ENCODE measurements around the gene ANXA4. TPM values are rescaled to one million over a fixed set of nuclear protein-coding genes. Genes with fewer than 3 reads are reported as not detected.
"Not testable (repeated sequence)": the region's sequence is repeated elsewhere in the genome, so short reads cannot be mapped to it uniquely, and the experiment has no call there.

ANXA4 gene
- total RNA-seq, 1 donor from 2014 or later, result 36.2 TPM

DNA sequence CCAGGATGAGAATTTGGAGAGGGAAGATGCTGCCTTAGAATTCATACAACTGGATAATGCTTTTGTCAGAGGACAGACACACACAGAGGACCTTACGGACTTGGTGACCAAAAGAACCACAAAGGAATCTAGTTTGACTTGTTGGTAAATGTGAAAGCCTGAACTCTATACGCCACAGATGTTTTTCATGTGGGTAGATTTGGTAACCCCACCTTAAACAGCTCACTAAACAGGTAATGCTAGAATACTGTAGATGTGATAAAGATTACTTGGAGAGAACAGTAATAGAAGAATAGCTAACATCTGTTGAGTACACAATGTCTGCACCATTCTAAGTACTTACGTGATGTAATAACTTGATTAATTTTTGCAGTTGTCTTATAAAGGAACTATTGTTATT lies 24.1 kb downstream of the ANXA4 start:
- Mint-ChIP-seq H3K27ac (peak overlapping the region; percentile 19), H3K27me3 (ENCODE audit: insufficient read depth) (no peaks in the 10 kb centered on the region), H3K9me3 (no peaks in the 10 kb centered on the region), H3K4me1 (ENCODE audit: low read depth) (peaks cover 62% of the 10 kb centered on the region), H3K4me3 (no peak overlapping the region), H3K36me3 (ENCODE audit: low read depth) (peaks cover 31% of the 10 kb centered on the region)
- DNase-seq (ENCODE audit: low spot score), result no peak
- intact Hi-C loops (cut with micrococcal nuclease), result no loop called here

DNA sequence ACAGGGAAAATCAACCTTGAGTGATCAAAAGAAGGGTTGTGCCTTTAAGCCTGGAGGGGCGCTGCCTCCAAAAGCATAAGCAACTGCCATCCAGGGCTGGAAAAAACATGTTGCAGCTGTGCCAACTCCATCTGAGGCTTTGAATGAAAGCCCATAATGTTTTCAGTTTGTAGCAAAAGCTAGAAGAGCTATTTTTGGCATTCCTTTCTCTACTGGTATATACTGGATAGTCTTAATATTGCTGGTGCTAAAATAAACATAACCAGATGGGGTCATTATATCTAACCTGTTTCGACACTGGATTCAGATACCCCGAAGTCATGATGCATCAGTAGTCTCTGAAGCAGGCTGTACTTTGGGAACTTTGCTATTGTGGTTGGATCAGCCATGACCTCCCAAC lies 25.1 kb downstream of the ANXA4 start:
- H3K4me3 Mint-ChIP-seq, result no peak overlapping the region
- peaks cover 33% of the 10 kb centered on the region for H3K36me3 Mint-ChIP-seq (ENCODE audit: low read depth)
- no peaks in the 10 kb centered on the region for H3K27me3 Mint-ChIP-seq (ENCODE audit: insufficient read depth)
- no peaks in the 10 kb centered on the region for H3K9me3 Mint-ChIP-seq
- no peak for DNase-seq (ENCODE audit: low spot score)
- H3K4me1 Mint-ChIP-seq (ENCODE audit: low read depth), result peaks cover 72% of the 10 kb centered on the region
- intact Hi-C loops (cut with micrococcal nuclease), result no loop called here
- H3K27ac Mint-ChIP-seq, result no peak overlapping the region

DNA sequence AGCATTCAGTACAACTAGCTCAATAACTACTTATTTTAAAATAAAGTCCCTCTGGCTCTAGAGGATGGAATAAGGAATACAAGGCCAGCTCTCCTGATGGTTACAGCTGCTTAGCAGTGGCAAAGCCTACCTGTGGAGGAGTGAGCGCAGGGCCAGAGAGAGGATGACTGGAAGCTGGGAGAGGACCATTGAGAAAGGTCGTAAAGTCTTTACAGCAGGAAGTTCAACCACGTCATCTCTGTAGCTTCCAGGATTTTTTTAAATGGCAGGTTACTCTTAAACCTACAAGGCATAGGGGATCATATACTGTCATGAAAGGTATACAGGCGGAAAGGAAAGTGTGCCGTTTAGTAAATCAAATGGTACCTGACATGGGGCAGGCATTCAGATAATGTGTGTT lies 26.3 kb downstream of the ANXA4 start:
- no peak for DNase-seq (ENCODE audit: low spot score)
- intact Hi-C loops (cut with micrococcal nuclease), result no loop called here
- Mint-ChIP-seq H3K4me3 (no peak overlapping the region), H3K4me1 (ENCODE audit: low read depth) (peaks cover 80% of the 10 kb centered on the region), H3K9me3 (no peaks in the 10 kb centered on the region), H3K36me3 (ENCODE audit: low read depth) (peaks cover 33% of the 10 kb centered on the region), H3K27ac (no peak overlapping the region), H3K27me3 (ENCODE audit: insufficient read depth) (no peaks in the 10 kb centered on the region)

DNA sequence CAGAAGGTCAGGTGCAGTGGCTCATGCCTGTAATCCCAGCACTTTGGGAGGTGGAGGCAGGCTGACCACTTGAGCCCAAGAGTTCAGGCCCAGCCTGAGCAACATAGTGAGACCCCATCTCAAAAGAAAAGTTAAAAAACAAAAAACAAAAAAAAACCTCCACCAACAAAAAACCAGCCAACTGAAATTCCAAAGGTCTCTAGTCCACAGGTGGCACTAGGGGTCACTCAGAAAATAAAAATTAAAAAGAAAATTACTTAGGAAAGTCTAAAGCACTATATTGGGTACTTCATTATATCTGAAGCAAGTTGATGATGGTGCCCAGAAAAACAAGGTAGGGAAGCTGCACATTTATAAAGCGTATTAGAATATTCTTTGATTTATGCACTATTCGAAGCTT lies 26.9 kb downstream of the ANXA4 start:
- H3K27ac Mint-ChIP-seq, result no peak overlapping the region
- DNase-seq (ENCODE audit: low spot score), result no peak
- intact Hi-C loops (cut with micrococcal nuclease), result no loop called here
- H3K4me1 Mint-ChIP-seq (ENCODE audit: low read depth), result peaks cover 81% of the 10 kb centered on the region
- H3K27me3 Mint-ChIP-seq (ENCODE audit: insufficient read depth), result no peaks in the 10 kb centered on the region
- H3K36me3 Mint-ChIP-seq (ENCODE audit: low read depth), result peaks cover 32% of the 10 kb centered on the region
- no peaks in the 10 kb centered on the region for H3K9me3 Mint-ChIP-seq
- H3K4me3 Mint-ChIP-seq, result no peak overlapping the region

DNA sequence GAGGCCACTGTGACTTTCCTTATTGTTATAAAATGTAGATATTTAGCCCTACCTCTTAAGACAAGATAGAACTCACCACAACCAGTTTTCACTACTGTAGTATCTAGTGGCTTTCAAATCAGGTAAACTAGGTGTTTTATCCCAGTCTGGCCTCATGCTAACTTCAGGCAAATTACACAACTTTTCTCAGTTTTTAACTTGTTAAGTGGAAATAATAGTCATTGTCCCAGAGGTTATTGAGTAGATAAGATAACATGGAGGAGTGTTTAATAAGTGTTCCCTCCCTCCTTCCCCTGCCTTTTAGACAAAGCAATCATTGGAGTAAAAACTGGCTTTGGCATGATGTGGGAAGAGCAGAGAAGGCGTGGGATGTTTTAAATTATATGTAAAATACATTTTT lies 27.3 kb downstream of the ANXA4 start:
- intact Hi-C loops (cut with micrococcal nuclease), result no loop called here
- Mint-ChIP-seq H3K4me3 (peak overlapping the region; percentile 70), H3K4me1 (ENCODE audit: low read depth) (peaks cover 80% of the 10 kb centered on the region), H3K36me3 (ENCODE audit: low read depth) (peaks cover 28% of the 10 kb centered on the region), H3K27me3 (ENCODE audit: insufficient read depth) (no peaks in the 10 kb centered on the region), H3K27ac (peak overlapping the region; percentile 88), H3K9me3 (no peaks in the 10 kb centered on the region)
- DNase-seq (ENCODE audit: low spot score), result no peak

DNA sequence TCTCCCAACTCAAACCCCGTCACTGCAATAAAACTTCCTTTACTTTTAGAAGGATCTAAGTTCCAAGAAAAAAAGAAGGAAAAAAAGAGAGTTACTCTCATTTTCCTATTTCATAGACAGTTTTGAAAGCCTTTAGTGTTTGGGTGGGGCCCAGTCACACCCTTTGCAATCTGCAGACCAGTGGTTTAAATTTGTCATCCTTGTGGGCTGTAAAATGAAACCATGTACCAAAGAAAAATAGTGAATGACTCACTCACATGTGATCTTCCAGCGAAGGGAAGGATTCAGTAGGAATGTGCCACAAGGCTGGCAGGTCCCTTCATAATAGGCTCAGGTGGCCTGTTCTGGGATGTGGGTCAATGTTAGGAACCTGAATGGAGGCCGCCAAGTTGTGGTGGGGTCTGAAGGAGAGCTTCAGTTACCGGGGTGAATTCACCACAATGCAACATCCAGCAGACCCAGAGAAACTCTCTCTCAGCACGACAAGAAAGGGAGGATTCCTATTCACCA lies 28.3 kb downstream of the ANXA4 start:
- DNase-seq (ENCODE audit: low spot score), result peak; percentile 26
- Mint-ChIP-seq H3K27me3 (ENCODE audit: insufficient read depth) (no peaks in the 10 kb centered on the region), H3K4me3 (peak overlapping the region; percentile 51), H3K9me3 (no peaks in the 10 kb centered on the region), H3K4me1 (ENCODE audit: low read depth) (peaks cover 80% of the 10 kb centered on the region), H3K27ac (peak overlapping the region; percentile 81), H3K36me3 (ENCODE audit: low read depth) (peaks cover 26% of the 10 kb centered on the region)
- intact Hi-C loops (cut with micrococcal nuclease), result loop anchor here (1.0 to 10.0 kb wide), 5 partner anchors 14 to 1025 kb away; partner anchors contain the start of gene ANXA4

DNA sequence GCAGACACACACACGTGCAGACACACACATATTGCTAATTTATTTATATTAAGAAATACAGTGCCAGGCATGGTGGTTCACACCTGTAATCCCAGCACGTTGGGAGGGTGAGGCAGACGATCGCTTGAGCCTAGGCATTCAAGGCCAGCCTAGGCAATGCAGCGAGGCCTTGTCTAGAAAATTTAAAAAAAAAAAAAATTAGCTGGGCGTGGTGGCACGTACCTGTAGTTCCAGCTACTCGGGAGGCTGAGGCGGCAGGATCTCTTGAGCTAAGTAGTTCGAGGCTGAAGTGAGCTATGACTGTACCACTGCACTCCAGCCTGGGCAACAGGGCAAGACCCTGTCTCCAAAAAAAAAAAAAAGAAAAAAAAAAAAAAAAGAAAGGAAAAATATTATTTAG lies 28.8 kb downstream of the ANXA4 start:
- Mint-ChIP-seq H3K4me1 (ENCODE audit: low read depth) (peaks cover 80% of the 10 kb centered on the region), H3K27me3 (ENCODE audit: insufficient read depth) (no peaks in the 10 kb centered on the region), H3K36me3 (ENCODE audit: low read depth) (peaks cover 24% of the 10 kb centered on the region), H3K4me3 (no peak overlapping the region), H3K27ac (peak overlapping the region; percentile 81), H3K9me3 (no peaks in the 10 kb centered on the region)
- intact Hi-C loops (cut with micrococcal nuclease), result loop anchor here (1.0 to 10.0 kb wide), 5 partner anchors 14 to 1026 kb away; partner anchors contain the start of gene ANXA4
- DNase-seq (ENCODE audit: low spot score), result no peak

DNA sequence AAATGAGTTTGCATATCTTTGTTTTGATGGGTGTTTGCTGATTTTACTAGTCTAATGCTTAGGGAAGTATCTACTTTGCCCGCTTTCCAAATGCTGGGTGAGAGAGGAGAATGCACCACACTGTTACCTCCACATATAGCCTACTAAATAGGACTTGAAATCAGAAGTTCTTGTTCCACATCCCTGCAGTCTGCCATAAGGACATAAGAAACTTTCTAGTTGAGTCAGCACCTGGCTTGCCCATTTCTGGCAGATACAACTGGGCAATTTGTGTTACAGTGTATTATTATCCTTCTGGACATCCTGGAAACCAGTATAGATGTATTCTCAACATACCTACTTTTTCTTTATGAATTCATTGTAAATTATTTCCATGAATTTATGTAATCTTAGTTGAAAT lies 29.5 kb downstream of the ANXA4 start:
- Mint-ChIP-seq H3K27ac (no peak overlapping the region), H3K4me1 (ENCODE audit: low read depth) (peaks cover 73% of the 10 kb centered on the region), H3K4me3 (no peak overlapping the region), H3K36me3 (ENCODE audit: low read depth) (peaks cover 23% of the 10 kb centered on the region), H3K27me3 (ENCODE audit: insufficient read depth) (no peaks in the 10 kb centered on the region), H3K9me3 (no peaks in the 10 kb centered on the region)
- DNase-seq (ENCODE audit: low spot score), result no peak
- intact Hi-C loops (cut with micrococcal nuclease), result loop anchor here (5.0 to 10.0 kb wide), 3 partner anchors 124 to 1027 kb away; no protein-coding TSS in a partner anchor

DNA sequence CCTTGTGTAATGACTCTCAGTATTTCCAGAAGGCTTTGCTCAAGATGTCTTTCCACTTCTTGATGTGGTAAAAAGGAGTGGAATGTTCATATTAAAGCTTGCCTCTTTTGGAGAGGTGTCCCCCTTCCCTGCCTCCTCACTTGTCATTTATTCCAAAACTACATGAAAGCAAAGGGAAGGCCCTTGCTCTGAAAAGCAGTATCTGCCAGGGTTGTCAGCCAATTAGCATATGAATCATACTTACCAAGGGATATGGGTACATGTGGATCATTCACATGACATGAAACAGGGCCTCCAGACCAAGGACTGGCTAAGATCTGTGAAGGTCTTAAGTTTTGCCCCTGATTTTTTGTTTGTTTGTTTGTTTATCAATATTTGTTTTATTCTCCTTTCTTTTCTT lies 31.3 kb downstream of the ANXA4 start:
- intact Hi-C loops (cut with micrococcal nuclease), result loop anchor here (1.0 to 10.0 kb wide), 4 partner anchors 126 to 1028 kb away; no protein-coding TSS in a partner anchor

DNA sequence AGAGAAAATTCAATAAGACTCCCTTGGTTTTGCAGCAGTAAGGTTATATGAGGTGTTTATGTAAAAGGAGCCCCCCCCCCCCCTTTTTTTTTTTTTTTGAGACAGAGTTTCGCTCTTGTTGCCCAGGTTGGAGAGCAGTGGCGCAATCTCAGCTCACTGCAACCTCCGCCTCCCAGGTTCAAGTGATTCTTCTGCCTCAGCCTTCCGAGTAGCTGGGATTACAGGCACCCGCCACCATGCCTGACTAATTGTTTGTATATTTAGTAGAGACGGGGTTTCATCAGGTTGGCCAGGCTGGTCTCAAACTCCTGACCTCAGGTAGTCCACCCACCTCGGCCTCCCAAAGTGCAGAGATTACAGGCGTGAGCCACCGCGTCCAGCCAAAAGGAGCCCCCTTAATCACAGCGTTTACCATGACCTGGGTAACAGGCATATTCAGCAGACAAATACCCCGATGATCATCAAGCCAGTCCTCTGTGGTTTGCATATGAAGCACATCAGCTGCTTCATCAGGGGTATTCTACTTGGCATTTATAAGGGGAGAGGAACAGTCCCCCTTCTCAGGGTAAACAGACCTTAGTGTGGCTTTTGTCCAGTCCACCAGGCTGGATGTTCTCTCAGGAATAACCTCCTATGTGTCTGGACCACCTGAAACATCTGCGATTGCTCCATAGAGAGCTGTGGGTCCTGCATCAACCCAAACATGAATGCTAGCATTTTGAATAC lies 32.5 kb downstream of the ANXA4 start:
- intact Hi-C loops (cut with micrococcal nuclease), result loop anchor here (2.0 to 10.0 kb wide), 5 partner anchors 54 to 1030 kb away; partner anchors contain the start of gene GMCL1
- Mint-ChIP-seq H3K4me1 (ENCODE audit: low read depth) (peaks cover 52% of the 10 kb centered on the region), H3K27ac (peak overlapping the region; percentile 69), H3K36me3 (ENCODE audit: low read depth) (peaks cover 19% of the 10 kb centered on the region)
- not testable (repeated sequence) for H3K4me3 Mint-ChIP-seq; DNase-seq (ENCODE audit: low spot score); H3K27me3 Mint-ChIP-seq (ENCODE audit: insufficient read depth); H3K9me3 Mint-ChIP-seq

More for the DNA sequence above, 31.3 kb downstream of the ANXA4 start:
- no peaks in the 10 kb centered on the region for H3K27me3 Mint-ChIP-seq (ENCODE audit: insufficient read depth)
- DNase-seq (ENCODE audit: low spot score), result no peak
- H3K36me3 Mint-ChIP-seq (ENCODE audit: low read depth), result peaks cover 23% of the 10 kb centered on the region
- H3K27ac Mint-ChIP-seq, result peak overlapping the region; percentile 93
- H3K9me3 Mint-ChIP-seq, result no peaks in the 10 kb centered on the region
- peaks cover 61% of the 10 kb centered on the region for H3K4me1 Mint-ChIP-seq (ENCODE audit: low read depth)
- H3K4me3 Mint-ChIP-seq, result peak overlapping the region; percentile 40

DNA sequence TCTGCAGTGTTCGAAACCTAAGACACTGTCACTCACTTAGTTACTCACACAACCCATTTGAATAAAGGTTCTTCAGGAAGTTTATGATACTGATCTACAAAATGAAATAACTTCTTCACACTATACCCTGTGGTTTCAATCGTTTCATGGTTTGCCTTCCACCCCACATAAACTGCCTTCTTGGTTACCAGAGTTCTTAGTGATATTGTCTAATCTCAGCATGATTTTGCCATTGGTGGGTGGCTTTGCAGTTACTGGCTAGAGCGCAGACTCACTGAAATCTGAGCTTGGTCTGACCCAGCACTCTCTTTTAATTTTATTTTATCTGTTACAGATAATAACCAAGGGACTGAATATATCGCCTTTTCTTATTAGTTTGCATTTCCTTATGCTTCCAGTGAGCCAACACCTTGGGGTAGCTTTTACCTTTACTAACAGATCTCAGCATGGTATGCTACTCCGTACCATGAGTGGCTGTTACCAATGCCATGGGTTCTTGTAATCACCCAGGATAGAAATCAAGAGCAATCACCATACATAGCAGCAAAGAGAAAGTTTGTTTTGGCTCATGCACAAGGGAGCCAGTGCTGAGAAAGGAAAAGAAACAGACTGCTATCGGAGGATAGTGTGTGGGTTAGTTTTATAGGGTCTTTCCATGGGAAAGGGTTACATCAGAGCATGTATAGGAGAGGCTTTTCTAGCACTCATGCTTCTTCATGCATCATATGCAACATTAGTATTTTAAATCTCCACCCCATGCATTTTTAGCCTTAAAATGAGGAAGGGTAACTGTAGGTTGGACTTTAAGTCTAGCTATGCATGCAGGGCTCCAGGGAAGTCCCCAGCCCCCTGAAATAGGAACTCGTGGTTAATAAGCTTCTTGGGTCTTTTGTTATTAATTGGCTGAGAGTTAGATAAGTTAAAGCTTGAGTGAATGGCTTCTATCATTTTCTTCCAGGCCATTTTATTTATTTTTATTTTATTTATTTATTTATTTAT lies 33.3 kb downstream of the ANXA4 start:
- peaks cover 49% of the 10 kb centered on the region for H3K4me1 Mint-ChIP-seq (ENCODE audit: low read depth)
- intact Hi-C loops (cut with micrococcal nuclease), result loop anchor here (1.0 to 10.0 kb wide), 7 partner anchors 11 to 1030 kb away; partner anchors contain the start of gene GMCL1
- no peaks in the 10 kb centered on the region for H3K27me3 Mint-ChIP-seq (ENCODE audit: insufficient read depth)
- no peak overlapping the region for H3K4me3 Mint-ChIP-seq
- peaks cover 15% of the 10 kb centered on the region for H3K36me3 Mint-ChIP-seq (ENCODE audit: low read depth)
- no peaks in the 10 kb centered on the region for H3K9me3 Mint-ChIP-seq
- DNase-seq (ENCODE audit: low spot score), result peak; percentile 31
- peak overlapping the region; percentile 69 for H3K27ac Mint-ChIP-seq

DNA sequence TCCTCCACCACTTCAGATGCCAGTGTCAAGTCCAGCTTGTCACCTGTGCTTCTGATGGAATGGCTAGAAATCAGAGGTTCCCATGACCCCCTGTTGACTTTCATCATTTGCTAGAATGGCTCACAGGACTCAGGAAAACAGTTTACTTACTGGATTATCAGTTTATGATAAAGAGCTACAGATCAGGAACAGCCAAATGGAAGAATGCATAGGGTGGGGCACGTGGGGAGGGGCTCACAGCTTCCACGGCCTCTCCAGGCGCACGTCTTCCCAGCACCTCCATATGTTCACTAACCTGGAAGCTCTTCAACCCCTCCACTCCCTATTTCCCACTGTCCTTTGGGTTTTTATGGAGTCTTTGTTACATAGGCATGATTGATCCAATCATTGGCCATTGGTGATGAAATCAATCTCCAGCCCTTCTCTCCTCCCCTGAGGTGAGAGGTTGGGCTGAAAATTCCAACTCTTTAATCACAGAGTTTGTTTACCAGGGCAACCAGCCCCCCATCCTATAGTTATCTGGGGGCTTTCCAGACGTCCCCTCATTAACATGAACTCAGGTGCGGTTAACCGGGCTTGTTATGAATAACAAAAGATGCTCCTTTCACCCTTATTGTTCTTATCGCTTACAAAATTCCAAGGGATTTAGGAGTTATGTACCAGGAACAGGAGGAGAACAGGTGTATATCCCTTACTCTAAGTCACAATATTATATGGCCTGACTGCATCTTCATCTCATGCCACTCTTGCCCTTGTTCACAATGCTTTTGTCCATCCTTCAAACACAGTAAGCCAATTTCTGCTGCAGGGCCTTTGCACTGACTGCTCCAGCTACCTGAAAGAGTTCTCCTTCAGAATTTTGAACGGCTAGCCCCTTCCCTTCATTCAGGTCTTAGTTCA lies 35.2 kb downstream of the ANXA4 start:
- peaks cover 13% of the 10 kb centered on the region for H3K36me3 Mint-ChIP-seq (ENCODE audit: low read depth)
- no peak overlapping the region for H3K27ac Mint-ChIP-seq
- intact Hi-C loops (cut with micrococcal nuclease), result loop anchor here (10.0 kb wide), 1 partner anchor 1032 kb away; no protein-coding TSS in a partner anchor
- H3K9me3 Mint-ChIP-seq, result no peaks in the 10 kb centered on the region
- H3K27me3 Mint-ChIP-seq (ENCODE audit: insufficient read depth), result peaks cover 1% of the 10 kb centered on the region
- no peak overlapping the region for H3K4me3 Mint-ChIP-seq
- peaks cover 40% of the 10 kb centered on the region for H3K4me1 Mint-ChIP-seq (ENCODE audit: low read depth)
- DNase-seq (ENCODE audit: low spot score), result no peak
